HG03108 (cell line): ENCODE results near the gene TACC3.

Source experiments
- ATAC-seq: cut with Tn5 transposase; IDR thresholded peaks from one replicate; pipeline ENCODE4 v1.9.1; 2021; ENCODE audit warnings: moderate library complexity; ENCODE audit not compliant: unreplicated experiment

Gene TACC3

GRCh38 chr4:1743975-1744374 is 22.7 kb downstream of the TACC3 start:
- ATAC-seq, result no peak

DNA sequence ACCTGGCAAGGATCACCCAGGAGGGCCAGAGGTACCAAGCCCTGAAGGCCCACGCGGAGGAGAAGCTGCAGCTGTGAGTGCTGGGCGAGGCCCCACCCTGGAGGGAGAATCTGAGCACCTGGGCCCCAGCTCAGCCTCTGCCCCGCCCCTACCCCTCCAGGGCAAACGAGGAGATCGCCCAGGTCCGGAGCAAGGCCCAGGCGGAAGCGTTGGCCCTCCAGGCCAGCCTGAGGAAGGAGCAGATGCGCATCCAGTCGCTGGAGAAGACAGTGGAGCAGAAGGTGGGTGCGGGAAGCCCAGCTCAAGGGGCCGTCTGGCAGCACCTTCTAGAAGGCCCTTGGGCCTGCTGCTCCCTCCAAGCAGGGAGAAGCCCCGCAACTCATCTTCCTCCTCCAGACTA is 23.2 kb downstream of the TACC3 start:
- ATAC-seq, result no peak

- no peak for ATAC-seq
Observed at GRCh38 chr4:1745165-1745564, 23.8 kb downstream of the TACC3 start.

DNA sequence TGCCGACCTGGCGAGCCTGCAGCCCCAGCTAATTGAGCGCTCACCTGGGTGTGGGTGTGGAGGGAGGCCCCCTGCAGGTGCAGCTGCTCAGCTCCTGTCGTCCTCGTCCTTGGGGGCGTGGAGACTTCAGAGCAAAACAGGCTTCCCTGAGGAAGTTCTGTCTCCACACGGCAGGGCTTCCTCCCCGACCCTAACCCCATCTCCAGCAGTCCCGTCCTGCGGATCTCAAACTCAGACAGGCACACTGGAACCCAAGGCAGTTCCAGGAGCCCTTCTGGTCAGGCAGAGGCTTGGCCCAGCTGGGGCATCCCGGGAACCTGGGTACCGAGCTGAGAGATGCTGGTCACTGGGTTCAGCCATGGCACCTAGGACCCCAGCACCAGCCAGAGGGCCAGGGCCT is 24.4 kb downstream of the TACC3 start:
- no peak for ATAC-seq

DNA sequence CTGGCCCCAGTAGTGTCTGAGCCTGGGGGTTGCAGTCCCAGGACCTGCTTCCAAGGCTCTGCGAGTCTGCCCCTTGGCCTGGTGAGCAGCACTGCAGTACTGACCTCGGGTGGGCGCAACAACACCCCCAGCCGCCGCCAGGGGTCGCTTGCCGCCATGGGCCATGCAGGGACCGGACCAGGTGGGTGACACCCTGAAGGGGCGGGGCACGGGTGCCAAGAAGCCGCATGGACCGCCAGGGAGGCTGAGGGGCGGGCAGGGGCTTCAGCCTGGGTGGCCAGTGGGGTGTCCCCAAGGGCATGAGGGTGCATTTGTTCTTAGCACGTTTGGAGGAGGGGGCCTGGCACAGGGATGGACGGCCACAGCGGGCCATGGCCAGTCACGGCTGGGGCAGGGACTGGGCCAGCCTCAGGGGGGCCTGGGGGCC is 25.0 kb downstream of the TACC3 start:
- ATAC-seq, result no peak

- ATAC-seq, result no peak
Observed at GRCh38 chr4:1746919-1747602, 25.7 kb downstream of the TACC3 start.

- no peak for ATAC-seq
Observed at GRCh38 chr4:1747603-1747967, 26.3 kb downstream of the TACC3 start.

GRCh38 chr4:1748465-1748995 is 27.2 kb downstream of the TACC3 start:
- ATAC-seq, result no peak

- ATAC-seq, result no peak
Observed at GRCh38 chr4:1749370-1749769, 28.0 kb downstream of the TACC3 start.

DNA sequence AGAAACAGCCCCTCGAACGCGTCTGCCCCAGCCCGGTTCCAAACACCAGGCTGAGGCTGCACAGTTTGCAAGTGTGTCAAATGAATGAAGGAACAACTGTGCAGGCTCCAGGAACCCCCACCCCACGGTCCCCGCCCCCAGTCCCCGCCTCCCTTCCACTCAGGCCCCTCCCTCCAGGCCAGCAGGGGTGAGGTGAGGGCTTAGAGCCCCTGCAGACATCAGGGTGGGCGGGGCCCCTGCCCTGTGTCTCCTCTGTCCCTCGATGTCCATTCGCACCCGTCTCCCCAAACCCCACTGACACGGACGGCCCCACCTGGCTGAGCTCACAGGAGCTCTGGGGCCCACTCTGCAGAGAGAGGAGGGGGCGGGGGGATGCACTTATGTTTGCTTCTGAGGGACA is 28.5 kb downstream of the TACC3 start:
- no peak for ATAC-seq

- ATAC-seq, result no peak
Observed at GRCh38 chr4:1750381-1751154, 29.2 kb downstream of the TACC3 start.

DNA sequence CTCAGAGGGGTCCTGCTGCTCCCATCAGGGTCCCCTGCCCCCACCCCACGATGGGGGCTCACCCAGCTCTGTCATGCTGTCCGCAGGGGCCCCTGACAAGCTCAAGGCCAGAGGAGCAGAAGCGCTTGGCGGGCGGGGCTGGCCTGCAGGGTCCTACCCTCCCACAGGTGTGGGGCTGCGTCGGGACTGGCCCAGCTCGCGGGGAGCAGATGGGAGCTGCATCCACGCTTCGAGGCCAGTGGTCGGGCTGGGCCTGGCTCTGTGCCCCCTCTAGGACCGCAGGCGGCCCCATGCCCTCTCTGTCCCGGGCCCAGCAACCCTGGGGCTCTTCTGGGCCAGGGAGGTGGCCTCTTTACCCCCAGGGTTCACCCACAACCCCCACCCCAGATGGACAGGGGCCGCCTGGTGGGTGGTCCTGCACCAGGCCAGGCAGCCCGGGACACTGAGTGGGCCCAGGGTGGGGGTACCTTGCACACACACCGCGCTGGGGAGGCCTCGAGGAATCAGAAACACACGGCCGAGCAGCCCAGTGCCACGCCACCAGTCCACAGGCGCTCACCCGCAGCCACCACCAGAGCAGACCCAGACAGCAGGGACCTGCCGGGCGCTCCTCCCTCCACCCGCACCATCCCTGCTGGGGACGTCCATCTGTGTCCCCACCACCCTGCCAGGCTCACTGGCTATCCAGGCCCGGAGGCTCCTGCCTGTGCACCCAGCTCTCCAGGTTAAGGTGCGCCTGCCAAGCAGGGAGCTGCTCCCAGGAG is 30.0 kb downstream of the TACC3 start:
- ATAC-seq, result no peak

DNA sequence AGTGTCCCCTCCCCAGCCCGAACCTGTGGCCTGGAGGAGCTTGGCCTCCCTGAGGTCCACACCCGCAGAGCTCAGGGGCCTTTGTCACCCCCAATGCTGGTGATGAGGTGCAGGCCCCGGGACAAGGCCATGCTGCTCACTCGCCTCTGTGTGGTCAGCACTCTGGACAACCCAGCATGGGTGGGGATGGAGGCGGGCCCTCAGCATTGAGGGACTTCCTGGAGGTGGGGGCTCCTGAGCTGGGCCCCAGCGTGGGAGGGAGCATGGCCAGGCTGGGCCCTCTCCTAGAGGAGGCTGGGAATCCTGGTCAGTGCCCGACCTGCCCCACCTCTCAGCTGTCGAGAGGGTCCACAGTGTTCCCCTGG is 30.6 kb downstream of the TACC3 start:
- no peak for ATAC-seq

GRCh38 chr4:1752284-1753041 is 31.1 kb downstream of the TACC3 start:
- no peak for ATAC-seq

DNA sequence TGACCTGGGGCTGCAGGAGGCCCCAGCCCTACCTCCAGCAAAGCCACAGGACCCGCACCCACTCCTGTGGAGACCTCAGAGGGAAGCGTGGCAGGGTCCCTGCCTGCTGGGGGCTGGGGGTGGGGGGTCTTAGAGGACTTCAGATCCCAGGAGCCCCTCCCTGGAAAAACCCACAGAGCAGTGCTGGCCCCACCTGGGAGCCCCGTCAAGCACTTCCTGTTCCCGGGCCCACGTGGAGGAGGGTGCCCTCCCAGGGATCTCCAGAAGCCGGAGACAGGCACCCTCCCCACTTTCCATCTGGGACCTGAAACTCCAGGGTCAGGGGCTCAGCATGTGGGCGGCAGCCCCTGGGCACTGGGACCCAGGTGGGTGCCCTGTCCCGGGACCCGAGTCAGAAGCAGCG is 32.0 kb downstream of the TACC3 start:
- no peak for ATAC-seq

DNA sequence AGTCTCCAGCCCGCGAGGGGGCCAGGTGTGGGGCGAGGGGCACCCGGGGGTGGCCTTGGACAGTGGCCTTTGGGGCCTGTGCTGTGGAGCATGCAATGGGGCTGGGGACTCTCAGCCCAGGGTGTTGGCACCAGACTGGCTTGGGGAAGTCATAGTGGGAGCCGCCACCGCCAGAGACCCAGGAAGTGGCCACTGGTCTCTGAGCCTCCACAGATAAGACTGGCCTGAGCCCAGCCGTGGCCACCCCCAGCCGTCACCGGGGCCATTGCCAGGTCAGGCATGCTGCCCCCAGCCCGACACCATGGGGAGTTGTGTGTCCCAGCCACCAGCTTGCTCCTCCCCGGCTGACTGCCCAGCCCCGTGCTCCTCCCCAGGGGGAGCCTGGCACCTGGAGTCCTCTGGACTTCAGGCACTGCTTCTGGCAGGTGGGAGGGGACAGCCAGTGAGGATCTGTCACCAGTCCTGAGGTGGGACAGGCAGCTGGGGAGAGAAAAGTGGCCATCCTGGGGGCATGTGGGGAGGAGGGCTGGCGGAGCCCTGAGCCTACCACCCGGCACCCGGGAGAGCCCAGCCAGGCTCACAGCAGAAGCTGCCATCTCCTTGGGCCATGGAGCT is 32.5 kb downstream of the TACC3 start:
- ATAC-seq, result no peak

- ATAC-seq, result no peak
Observed at GRCh38 chr4:1754336-1754735, 33.0 kb downstream of the TACC3 start.

GRCh38 chr4:1755297-1755696 is 34.0 kb downstream of the TACC3 start:
- ATAC-seq, result no peak

- no peak for ATAC-seq
Observed at GRCh38 chr4:1756079-1756478, 34.8 kb downstream of the TACC3 start.

DNA sequence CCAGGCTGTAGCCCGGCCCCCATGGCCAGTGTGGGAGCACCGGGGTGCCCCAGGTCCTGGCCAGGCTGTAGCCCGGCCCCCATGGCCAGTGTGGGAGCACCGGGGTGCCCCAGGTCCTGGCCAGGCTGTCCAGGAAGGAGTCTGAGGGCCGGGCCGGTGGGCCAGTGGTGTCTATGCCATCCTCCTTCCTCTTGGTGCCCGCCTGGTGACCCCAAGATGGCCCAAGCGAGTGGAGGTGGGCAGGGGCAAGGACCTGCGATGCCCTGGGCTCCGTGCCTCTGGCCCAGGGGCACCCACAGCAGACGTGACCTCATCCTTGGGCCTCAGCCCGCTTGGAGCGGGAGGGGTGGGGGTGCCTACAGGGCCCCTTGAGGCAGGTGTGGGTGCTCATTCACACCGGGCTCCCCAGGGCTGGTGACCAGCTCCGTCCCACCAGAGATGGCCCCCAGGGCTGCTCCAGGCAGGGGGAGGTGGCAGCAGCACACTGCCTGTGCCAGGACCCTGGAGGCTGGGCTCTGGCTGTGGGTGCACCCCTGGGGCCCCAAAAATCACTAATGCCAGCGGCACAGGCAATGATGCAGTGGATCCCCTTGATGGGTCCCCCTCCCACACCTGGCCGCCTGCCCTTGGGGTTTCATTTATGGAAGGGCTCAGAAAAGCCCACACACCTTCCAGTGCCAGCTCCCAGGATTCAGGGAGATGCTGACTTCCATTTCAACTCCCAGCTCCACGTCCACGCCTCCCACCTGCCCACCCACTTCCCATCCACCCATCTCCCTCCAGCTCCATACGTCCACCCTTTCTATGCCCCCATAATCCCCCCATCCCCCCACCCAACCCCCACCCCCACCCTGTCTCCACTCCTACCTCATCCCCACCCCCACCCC is 35.8 kb downstream of the TACC3 start:
- ATAC-seq, result no peak
